ENCODE measurements around the gene TRPV3.
"Not testable (repeated sequence)": the region's sequence is repeated elsewhere in the genome, so short reads cannot be mapped to it uniquely, and the experiment has no call there.

TRPV3 gene

GRCh38 chr17:3557768-3558583 is at the start of gene TRPV3:
Gene TRPV3, minus strand, starts transcription at chr17:3557812. Its CDS starts 2,962 bp downstream, at chr17:3554850.
- peak; percentile 53 for DNase-seq (ENCODE audit: low spot score)

DNA sequence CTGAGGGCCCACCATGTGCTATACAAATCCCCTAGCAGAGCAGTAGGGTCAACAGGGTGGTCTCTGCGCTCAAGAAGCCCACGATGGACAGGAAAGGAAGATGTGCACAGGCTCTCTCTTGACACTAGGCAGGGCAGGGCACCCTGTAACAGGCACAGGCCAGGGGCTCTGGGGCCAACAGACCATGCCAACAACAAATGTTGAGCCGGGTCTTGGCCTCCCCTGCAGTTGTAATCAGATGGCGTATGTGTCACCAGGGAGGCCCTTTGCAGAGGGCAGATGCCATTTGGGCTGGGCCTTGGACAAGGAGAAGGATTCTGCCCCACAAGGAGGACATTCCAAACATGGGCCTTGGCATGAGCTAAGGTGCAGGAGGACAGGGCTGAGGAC is 46.3 kb upstream of the TRPV3 start:
- DNase-seq (ENCODE audit: low spot score) = no peak

- no peak for DNase-seq (ENCODE audit: low spot score)
Observed at GRCh38 chr17:3603119-3603869, 45.7 kb upstream of the TRPV3 start.

GRCh38 chr17:3602499-3602898 is 44.9 kb upstream of the TRPV3 start:
- peak; percentile 4 for DNase-seq (ENCODE audit: low spot score)

- DNase-seq (ENCODE audit: low spot score) = no peak
Observed at GRCh38 chr17:3600529-3601205, 43.1 kb upstream of the TRPV3 start.

DNA sequence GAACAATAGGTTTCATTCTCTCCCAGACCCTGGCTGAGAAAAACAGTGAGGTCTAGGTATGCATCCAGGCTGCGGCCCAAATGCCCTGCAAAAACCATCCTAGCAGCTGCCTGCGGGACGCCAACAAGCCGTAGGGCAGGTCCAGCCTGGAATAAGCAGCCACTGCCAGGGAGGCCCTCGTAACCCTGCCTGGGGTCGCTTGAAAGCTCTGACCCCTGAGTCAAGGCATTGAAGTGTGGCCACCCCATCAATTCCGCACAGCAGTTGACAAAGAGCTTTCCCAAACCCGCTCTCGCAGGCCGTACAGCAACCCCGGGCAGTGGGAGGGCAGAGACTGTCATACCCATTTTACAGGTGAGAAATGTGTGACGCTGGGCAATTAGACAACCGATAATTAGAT is 40.5 kb upstream of the TRPV3 start:
- no peak for DNase-seq (ENCODE audit: low spot score)

DNA sequence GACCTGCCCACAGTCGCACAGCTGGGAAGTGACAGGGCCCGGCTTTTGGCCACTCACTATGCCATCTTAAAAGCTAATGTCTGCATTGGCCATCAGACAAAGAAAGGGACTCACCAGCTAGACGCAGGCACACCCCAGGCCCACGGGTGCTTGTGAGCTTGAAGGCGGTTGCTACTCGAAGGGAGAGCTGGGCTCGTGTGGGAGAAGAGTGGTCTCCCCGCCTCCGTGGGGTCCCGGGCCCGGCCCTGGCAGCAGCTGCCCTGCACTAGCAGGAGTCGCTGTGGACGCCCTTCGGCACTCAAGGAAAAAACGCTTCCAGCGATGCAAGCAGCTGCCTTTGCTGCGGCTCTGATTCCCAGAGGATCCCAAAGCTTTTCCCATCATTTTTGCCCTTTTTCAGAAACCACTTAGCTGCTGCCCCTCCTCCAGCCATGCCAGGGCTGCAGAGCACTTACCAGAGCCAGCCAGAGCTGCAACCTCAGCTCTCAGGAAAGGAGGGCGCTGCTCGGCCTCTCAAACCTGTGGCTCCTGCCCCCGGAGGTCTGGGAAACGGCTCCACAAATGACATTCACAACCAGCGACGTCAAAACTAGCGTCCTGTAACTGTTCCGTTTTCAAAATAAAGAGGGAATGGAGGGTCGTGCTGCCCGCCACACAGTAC is 39.3 kb upstream of the TRPV3 start:
- no peak for DNase-seq (ENCODE audit: low spot score)

DNA sequence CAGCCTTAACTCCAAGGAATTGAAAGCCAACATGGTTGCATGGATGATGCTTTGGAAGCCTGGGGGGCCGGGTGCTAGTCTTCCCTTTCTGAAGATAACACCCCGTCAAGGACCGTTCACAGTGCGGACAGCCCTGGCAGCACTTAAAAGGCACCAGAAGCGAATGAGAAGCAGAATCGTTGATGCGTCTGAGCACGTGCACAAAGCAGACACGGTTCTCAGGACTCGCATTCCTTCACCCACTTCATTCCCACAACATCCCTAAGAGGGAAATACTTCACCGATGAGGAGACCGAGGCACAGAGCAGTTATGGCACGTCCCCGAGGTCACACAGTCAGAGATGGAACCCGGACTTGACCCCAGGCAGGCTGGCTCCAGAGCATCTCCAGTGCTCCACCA is 37.4 kb upstream of the TRPV3 start:
- DNase-seq (ENCODE audit: low spot score) = no peak

DNA sequence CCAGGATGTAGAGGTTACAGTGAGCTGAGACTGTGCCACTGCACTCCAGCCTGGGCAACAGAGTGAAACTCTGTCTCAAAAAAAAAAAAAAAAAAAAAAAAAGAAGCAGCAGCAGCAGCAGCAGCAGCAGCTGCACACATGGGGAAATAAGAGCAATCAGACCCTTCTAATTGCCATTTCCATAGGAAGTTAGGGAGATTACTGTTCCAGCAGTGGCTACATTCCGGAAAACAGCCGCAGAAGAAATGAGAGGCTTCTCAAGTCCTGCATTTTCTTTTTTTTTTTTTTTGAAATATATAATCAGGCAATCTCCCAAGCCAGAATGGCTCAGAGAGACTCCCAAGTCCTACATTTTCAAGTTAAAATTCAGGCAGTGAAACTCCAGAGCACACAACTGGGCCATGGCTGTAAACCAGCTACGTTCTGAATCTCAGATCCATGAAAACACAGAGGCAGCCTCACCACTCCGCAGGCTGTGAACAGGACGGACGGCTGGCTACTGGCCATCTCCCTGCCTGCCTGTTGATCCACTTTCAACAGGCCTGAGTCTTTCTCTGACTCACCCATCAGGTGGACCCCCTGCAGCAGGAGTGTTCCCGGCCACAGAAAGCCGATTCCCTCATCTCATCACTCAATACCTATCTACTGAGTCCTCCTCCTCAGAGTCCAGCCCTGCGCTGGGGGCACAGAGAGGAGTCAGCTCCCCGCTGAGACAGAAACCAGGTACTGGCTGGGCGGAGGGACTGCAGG is 36.6 kb upstream of the TRPV3 start:
- DNase-seq (ENCODE audit: low spot score) = no peak

DNA sequence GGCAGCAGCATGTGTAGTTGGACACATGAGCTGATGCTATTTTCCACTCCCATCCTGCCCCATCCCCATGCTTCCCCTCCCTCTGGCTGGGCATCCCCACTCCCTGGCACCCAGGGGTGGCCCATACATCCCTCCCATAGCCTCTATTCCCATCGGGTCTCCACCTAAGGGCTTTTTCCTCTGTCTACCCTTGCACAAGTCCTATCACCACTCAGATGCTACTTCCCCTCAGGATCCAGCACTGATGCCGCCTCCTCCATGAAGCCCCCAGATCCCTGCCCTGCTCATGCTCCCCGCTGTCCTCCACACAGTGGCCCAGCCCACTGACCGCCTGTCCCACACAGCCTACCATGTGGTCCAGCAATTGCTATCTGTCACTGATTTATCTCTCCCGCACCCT is 35.8 kb upstream of the TRPV3 start:
- DNase-seq (ENCODE audit: low spot score) = no peak

DNA sequence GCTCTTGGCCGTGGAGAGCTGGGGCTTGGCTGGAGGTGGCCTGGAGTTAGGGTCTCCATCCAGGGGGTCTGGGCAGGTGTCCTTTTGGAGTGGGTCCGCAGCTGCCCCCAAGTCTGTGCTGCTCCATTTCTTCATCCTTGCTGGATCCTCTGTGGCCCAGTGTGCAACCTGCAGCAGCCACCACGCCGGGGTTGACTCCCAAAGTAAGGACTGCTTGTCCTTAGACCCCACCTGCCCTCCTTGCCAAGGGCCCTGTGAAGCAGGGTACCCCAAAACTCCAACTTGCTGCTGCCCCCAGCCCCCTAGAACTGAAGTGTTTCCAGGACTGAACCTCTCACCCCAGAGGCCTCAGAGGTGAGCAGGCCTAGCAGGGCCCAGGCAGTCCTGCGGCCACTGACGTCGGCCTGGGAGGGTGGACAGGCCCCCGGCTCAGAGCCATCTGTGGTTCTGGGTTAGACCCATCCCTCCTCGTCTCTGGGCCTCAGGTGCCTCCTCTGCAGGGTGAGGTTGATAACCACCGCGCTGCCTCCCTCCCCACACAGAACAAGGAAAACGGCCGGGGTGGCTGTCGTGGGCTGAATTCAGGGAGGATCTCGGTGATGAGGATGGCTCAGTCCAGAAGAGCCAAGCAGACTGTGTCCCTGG is 34.7 kb upstream of the TRPV3 start:
- no peak for DNase-seq (ENCODE audit: low spot score)

DNA sequence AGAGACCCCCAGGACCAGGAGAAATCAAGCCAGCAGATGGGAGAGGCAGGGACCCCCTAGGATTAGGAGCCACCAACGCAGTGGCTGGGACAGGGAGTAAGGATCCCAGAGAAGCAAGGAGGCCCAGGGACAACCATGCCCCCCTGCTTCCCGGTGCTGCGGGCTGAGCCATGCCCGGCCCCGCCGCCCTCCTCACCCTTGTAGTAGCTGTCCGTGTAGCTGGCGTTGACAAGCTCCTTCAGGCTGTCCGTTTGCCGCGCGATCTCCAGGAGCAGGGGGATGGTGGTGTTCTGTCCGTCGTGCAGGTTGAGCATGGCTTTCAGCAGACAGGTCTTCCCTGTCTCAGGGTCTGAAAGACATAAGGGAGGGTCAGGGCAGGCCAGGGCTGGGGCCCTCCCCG is 33.2 kb upstream of the TRPV3 start:
- DNase-seq (ENCODE audit: low spot score) = no peak

DNA sequence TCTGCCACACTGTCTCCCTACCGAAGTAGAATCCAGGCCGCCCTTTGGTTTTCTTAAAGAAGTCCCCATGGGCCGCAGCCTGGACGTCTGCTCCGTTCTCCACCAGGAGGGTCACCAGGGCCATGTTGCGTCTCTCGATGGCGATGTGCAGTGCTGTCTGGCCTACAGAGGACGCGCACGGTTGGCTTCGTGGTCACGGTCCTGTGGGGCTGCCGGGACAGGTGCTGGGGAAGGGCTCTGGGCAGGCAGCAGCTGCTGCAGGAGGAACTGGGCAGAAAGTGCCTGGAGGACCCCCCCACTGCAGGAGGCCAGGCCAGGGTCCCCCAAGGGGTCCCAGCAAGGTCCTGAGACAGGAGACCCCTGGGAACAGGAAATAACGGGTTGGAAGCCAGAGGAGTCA is 32.6 kb upstream of the TRPV3 start:
- DNase-seq (ENCODE audit: low spot score) = no peak

DNA sequence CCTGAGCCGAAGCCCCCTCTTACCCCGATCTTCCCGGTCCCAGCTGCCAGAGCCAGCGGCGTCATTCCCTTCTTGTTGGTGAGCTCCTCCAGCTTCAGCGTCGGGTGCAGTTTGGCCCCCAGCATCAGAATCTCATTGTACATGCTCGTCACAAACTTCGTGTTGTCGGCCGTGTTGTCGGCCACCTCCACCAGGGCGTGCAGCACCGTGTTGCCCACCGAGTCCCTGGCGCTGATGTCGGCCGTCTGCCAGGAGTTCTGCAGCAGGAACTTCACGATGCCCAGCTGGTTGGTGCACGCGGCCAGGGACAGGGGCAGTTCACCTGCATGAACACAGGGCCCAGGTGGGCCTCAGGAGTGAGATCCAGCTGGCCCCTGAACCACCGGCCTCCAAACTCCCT is 32.2 kb upstream of the TRPV3 start:
- no peak for DNase-seq (ENCODE audit: low spot score)

DNA sequence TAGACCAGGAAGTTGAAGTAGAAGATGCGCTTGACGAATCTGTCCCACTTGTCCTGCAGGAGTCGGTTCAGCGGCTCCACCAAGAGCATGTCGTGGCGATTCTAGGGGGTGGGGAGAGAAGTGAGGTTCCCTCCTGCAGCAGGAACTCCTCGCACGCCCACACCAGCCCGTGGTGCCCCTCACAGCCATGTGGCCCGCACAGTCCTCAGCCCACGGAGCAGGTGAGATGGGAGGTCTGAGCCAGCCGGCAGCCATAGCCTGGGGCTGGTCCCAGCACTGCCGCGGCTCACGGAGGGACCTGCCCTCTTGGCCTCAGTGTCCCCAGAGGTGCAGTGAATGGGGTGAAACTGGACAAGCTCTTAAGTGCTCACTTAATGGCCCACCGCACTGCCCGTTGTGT is 28.2 kb upstream of the TRPV3 start:
- no peak for DNase-seq (ENCODE audit: low spot score)

GRCh38 chr17:3583456-3583855 is 25.8 kb upstream of the TRPV3 start:
- no peak for DNase-seq (ENCODE audit: low spot score)

- DNase-seq (ENCODE audit: low spot score) = no peak
Observed at GRCh38 chr17:3582915-3583314, 25.3 kb upstream of the TRPV3 start.

GRCh38 chr17:3578667-3579066 is 21.1 kb upstream of the TRPV3 start:
- not testable (repeated sequence) for DNase-seq (ENCODE audit: low spot score)

DNA sequence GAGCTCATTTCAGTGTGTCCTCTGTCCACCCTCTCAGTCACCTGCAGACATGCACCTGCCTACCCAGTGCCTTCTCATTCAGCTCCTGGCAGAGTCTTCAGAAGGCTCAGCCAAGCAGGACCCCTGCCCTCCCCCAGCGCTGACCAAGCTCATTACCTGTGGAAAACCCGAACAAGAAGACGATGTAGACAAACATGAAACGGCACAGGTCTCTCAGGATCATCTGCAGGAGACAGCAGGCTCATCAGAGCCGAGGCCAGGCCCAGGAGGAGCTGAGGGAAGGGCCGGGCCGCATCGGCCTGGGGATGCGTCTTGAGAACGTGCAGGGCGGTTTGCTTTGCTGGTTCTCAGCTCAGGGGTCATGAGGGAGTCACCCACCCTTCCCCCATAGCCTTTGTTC is 19.4 kb upstream of the TRPV3 start:
- DNase-seq (ENCODE audit: low spot score) = no peak

DNA sequence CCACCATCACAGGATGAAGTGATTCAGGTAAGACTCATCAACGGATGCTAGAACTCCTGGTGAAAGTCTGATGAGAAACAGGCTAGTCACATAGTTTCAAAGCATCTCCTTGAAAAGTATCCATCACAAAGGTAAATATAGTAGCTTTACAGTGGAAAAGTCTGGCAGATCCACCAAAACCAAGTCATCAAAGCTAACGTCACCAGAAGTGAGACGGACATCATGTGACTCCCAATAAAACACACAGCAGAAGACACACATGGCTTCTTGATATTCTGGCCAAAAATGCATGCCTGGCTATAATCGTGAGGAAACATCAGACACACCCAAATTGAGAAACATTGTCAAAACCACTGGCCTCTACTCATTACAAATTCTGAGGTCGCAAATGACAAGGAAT is 17.9 kb upstream of the TRPV3 start:
- no peak for DNase-seq (ENCODE audit: low spot score)

- DNase-seq (ENCODE audit: low spot score) = no peak
Observed at GRCh38 chr17:3574231-3574630, 16.6 kb upstream of the TRPV3 start.
